HepG2 (cell line): ENCODE measurements around the gene SLC2A10. TPM values are rescaled to one million over a fixed set of nuclear protein-coding genes. Genes with fewer than 3 reads are reported as not detected.

Experiments used
- ATAD3A ChIP-seq: sonication (generic); formaldehyde crosslinking; IDR thresholded peaks from 2 replicates; pipeline ENCODE4 v1.4.0; 2020; ENCODE audit warnings: missing genetic modification reagents
- DNMT3B ChIP-seq: conservative IDR thresholded peaks from 2 replicates; pipeline ENCODE4 v1.6.1; 2016; ENCODE audit warnings: missing biosample characterization, control low read depth
- FOXP1 ChIP-seq, 2 experiments: fragments of 450-650 bp in 1 of 2; IDR thresholded peaks; 2 replicates each; pipeline ENCODE4 v1.6.1; 2017 to 2018; ENCODE audit warnings: antibody characterized with exemption in 1 of 2
- MTF1 ChIP-seq: sonication (generic); formaldehyde crosslinking; IDR thresholded peaks from 2 replicates; pipeline ENCODE4 v1.5.0; 2020; ENCODE audit warnings: missing genetic modification reagents
- NCOA5 ChIP-seq: sonication (generic); formaldehyde crosslinking; IDR thresholded peaks from 2 replicates; pipeline ENCODE4 v1.4.0; 2020; ENCODE audit warnings: missing genetic modification reagents
- NKX3-1 ChIP-seq: sonication (generic); formaldehyde crosslinking; IDR thresholded peaks from 2 replicates; pipeline ENCODE4 v1.5.0; 2020; ENCODE audit warnings: missing genetic modification reagents
- ZFAT ChIP-seq: sonication (generic); formaldehyde crosslinking; conservative IDR thresholded peaks from 2 replicates; pipeline ENCODE4 v1.8.1; 2023; ENCODE audit warnings: missing genetic modification reagents, inconsistent platforms
- ZNF24 ChIP-seq: fragments of 450-650 bp; IDR thresholded peaks from 2 replicates; pipeline ENCODE4 v1.6.1; 2017; ENCODE audit warnings: antibody characterized with exemption, mild to moderate bottlenecking
- ZNF33A ChIP-seq: sonication (generic); formaldehyde crosslinking; IDR thresholded peaks from 2 replicates; pipeline ENCODE4 v1.5.1; 2020; ENCODE audit warnings: missing genetic modification reagents, mild to moderate bottlenecking, moderate library complexity, borderline replicate concordance
- ZNF382 ChIP-seq: sonication (generic); formaldehyde crosslinking; IDR thresholded peaks from 2 replicates; pipeline ENCODE4 v1.5.0; 2020; ENCODE audit warnings: missing genetic modification reagents, mild to moderate bottlenecking, borderline replicate concordance
- ZNF563 ChIP-seq: sonication (generic); formaldehyde crosslinking; IDR thresholded peaks from 2 replicates; pipeline ENCODE4 v1.8.0; 2022; ENCODE audit warnings: mild to moderate bottlenecking, moderate library complexity, missing genetic modification reagents
- ZNF567 ChIP-seq: sonication (generic); formaldehyde crosslinking; IDR thresholded peaks from 2 replicates; pipeline ENCODE4 v1.8.1; 2023; ENCODE audit warnings: mild to moderate bottlenecking, missing genetic modification reagents, borderline replicate concordance
- ZNF652 ChIP-seq: IDR thresholded peaks from 2 replicates; pipeline ENCODE4 v1.6.1; 2016; ENCODE audit warnings: low read depth, borderline replicate concordance
- ZNF75D ChIP-seq: sonication (generic); formaldehyde crosslinking; IDR thresholded peaks from 2 replicates; pipeline ENCODE4 v1.8.1; 2023; ENCODE audit warnings: missing genetic modification reagents, mild to moderate bottlenecking, borderline replicate concordance
- ZSCAN30 ChIP-seq: sonication (generic); formaldehyde crosslinking; IDR thresholded peaks from 2 replicates; pipeline ENCODE4 v1.5.0; 2020; ENCODE audit warnings: mild to moderate bottlenecking, missing genetic modification reagents
- polyA plus RNA-seq, 8 experiments: library from polyadenylated mRNA; depleted of rRNA in 3 of 8; stranded (reverse) in 7 of 8; unstranded in 1 of 8; fragments of >200 nt; fragmentation: Illumina TruSeq in 4 of 8; extraction: Trizol in 4 of 8; gene quantifications; 2 replicates each; pipeline versions ENCODE4 v1.2.1 to v1.2.3, GENCODE V29; 2011 to 2016; ENCODE audit warnings: low read depth in 4 of 8, missing spikeins in 1 of 8, mixed read lengths in 1 of 8; ENCODE audit not compliant: insufficient read depth in 1 of 8
- total RNA-seq, 5 experiments: library from RNA; depleted of rRNA; stranded (reverse); fragments of >200 nt; fragmentation: Illumina TruSeq; extraction: Trizol; gene quantifications; 2 replicates each; pipeline ENCODE4 v1.2.3, GENCODE V29; 2016; ENCODE audit warnings: low read depth in 1 of 5
- TF ChIP-seq, protein P1 (sequence below): sonication (generic); formaldehyde crosslinking; conservative IDR thresholded peaks from 2 replicates; pipeline ENCODE4 v1.4.0; 2020; ENCODE audit warnings: missing genetic modification reagents
- TF ChIP-seq, protein P2 (sequence below): sonication (generic); formaldehyde crosslinking; IDR thresholded peaks from 2 replicates; pipeline ENCODE4 v1.4.0; 2020; ENCODE audit warnings: mild to moderate bottlenecking, low read depth, missing genetic modification reagents
- TF ChIP-seq, protein P3 (sequence below): IDR thresholded peaks from 2 replicates; pipeline ENCODE4 v1.6.1; 2016; ENCODE audit warnings: low read depth, control low read depth
- TF ChIP-seq, protein P4 (sequence below): sonication (generic); formaldehyde crosslinking; IDR thresholded peaks from 2 replicates; pipeline ENCODE4 v1.8.1; 2022; ENCODE audit warnings: low read depth, mild to moderate bottlenecking, missing genetic modification reagents
- TF ChIP-seq, protein P5 (sequence below): sonication (generic); formaldehyde crosslinking; IDR thresholded peaks from 2 replicates; pipeline ENCODE4 v1.4.0; 2020; ENCODE audit warnings: missing genetic modification reagents, borderline replicate concordance

SLC2A10 gene
- total and polyA plus RNA-seq, 2 of the 13 experiments (the other 11 are each of a cell fraction or from before 2014, with no cell fraction given): 16.0 to 18.4 TPM

DNA sequence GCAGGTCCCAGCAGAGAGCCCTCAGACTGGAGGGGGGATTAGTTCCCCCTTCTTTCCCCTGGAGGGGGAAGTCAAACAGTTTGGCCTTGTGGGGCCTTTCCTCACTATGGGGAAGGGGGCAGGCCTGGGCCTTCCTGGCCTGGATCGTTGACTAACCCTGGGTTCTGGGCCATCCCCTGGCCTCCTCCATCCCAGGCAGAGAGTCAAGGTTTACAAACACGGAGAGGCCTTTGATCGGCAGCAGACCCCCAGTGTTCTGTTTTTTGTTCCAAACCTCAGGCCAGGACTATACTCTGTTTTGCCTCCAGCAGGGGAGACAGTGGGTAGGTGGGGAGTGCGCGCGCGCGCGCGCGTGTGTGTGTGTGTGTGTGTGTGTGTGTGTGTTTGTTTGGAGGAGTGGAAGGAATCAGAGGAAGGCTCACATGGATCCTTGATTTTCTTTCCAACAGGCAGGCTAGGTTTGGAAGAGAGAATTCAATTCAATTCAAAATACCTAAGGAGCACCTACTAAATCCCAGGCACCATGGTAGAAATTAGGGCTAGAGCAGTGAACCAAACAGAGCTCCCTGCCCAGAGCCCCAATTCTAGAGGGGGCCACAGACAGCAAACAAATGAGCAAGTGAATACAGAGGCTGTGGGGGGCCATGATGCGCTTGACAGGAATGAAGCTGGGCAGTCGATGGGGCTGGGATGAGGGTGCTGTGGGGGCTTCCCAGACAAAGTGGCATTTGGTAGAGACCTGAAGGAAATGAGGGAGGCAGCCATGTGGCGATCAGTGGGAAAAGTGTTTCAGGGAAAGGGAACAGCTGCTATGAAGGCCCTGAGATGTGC lies 35.0 kb upstream of the SLC2A10 start (continued):
- TF ChIP-seq ZNF567 (CRISPR knock-in tag) (peak; percentile 65; the same call in 1 of the 2 replicates), ZSCAN30 (no peak), NCOA5 (CRISPR knock-in tag) (no peak), ZNF652 (CRISPR knock-in tag) (no peak), ZNF33A (CRISPR knock-in tag) (0 out of 2 replicates have a peak, but pooled peaks have one; percentile 44), MTF1 (CRISPR knock-in tag) (no peak), ZFAT (CRISPR knock-in tag) (no peak), ZNF382 (no peak), ZNF563 (CRISPR knock-in tag) (no peak), ZNF75D (CRISPR knock-in tag) (no peak), NKX3-1 (CRISPR knock-in tag) (no peak), ZNF24 (peak; percentile 52; the same call in 1 of the 2 replicates), DNMT3B (peak; percentile 41; the same call in 1 of the 2 replicates), FOXP1 (IDR thresholded peaks at IDR 0.05) (peak; percentile 81), FOXP1 (CRISPR knock-in tag; IDR thresholded peaks at IDR 0.05) (peak; percentile 65), ATAD3A (CRISPR knock-in tag) (no peak)
- TF ChIP-seq, protein P1, sequence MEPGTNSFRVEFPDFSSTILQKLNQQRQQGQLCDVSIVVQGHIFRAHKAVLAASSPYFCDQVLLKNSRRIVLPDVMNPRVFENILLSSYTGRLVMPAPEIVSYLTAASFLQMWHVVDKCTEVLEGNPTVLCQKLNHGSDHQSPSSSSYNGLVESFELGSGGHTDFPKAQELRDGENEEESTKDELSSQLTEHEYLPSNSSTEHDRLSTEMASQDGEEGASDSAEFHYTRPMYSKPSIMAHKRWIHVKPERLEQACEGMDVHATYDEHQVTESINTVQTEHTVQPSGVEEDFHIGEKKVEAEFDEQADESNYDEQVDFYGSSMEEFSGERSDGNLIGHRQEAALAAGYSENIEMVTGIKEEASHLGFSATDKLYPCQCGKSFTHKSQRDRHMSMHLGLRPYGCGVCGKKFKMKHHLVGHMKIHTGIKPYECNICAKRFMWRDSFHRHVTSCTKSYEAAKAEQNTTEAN (CRISPR knock-in tag): peak; percentile 55; the same call in 1 of the 2 replicates
- TF ChIP-seq, protein P2, sequence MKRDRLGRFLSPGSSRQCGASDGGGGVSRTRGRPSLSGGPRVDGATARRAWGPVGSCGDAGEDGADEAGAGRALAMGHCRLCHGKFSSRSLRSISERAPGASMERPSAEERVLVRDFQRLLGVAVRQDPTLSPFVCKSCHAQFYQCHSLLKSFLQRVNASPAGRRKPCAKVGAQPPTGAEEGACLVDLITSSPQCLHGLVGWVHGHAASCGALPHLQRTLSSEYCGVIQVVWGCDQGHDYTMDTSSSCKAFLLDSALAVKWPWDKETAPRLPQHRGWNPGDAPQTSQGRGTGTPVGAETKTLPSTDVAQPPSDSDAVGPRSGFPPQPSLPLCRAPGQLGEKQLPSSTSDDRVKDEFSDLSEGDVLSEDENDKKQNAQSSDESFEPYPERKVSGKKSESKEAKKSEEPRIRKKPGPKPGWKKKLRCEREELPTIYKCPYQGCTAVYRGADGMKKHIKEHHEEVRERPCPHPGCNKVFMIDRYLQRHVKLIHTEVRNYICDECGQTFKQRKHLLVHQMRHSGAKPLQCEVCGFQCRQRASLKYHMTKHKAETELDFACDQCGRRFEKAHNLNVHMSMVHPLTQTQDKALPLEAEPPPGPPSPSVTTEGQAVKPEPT (CRISPR knock-in tag): no peak; the same call in 1 of the 2 replicates
- TF ChIP-seq, protein P3, sequence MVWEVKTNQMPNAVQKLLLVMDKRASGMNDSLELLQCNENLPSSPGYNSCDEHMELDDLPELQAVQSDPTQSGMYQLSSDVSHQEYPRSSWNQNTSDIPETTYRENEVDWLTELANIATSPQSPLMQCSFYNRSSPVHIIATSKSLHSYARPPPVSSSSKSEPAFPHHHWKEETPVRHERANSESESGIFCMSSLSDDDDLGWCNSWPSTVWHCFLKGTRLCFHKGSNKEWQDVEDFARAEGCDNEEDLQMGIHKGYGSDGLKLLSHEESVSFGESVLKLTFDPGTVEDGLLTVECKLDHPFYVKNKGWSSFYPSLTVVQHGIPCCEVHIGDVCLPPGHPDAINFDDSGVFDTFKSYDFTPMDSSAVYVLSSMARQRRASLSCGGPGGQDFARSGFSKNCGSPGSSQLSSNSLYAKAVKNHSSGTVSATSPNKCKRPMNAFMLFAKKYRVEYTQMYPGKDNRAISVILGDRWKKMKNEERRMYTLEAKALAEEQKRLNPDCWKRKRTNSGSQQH (CRISPR knock-in tag): no peak; the same call in none of the 2 replicates
- TF ChIP-seq, protein P4, sequence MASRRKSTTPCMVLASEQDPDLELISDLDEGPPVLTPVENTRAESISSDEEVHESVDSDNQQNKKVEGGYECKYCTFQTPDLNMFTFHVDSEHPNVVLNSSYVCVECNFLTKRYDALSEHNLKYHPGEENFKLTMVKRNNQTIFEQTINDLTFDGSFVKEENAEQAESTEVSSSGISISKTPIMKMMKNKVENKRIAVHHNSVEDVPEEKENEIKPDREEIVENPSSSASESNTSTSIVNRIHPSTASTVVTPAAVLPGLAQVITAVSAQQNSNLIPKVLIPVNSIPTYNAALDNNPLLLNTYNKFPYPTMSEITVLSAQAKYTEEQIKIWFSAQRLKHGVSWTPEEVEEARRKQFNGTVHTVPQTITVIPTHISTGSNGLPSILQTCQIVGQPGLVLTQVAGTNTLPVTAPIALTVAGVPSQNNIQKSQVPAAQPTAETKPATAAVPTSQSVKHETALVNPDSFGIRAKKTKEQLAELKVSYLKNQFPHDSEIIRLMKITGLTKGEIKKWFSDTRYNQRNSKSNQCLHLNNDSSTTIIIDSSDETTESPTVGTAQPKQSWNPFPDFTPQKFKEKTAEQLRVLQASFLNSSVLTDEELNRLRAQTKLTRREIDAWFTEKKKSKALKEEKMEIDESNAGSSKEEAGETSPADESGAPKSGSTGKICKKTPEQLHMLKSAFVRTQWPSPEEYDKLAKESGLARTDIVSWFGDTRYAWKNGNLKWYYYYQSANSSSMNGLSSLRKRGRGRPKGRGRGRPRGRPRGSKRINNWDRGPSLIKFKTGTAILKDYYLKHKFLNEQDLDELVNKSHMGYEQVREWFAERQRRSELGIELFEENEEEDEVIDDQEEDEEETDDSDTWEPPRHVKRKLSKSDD (CRISPR knock-in tag): peak; percentile 83
- TF ChIP-seq, protein P5, sequence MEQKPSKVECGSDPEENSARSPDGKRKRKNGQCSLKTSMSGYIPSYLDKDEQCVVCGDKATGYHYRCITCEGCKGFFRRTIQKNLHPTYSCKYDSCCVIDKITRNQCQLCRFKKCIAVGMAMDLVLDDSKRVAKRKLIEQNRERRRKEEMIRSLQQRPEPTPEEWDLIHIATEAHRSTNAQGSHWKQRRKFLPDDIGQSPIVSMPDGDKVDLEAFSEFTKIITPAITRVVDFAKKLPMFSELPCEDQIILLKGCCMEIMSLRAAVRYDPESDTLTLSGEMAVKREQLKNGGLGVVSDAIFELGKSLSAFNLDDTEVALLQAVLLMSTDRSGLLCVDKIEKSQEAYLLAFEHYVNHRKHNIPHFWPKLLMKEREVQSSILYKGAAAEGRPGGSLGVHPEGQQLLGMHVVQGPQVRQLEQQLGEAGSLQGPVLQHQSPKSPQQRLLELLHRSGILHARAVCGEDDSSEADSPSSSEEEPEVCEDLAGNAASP: peak; percentile 96
